GM12878 (cell line): ENCODE measurements around the gene HDDC3. TPM values are rescaled to one million over a fixed set of nuclear protein-coding genes. Genes with fewer than 3 reads are reported as not detected.

Source experiments
- ATAC-seq: fragments of 200-7000 bp; cut with Tn5 transposase; 3 replicates; pipeline ENCODE4 v1.9.1; 2020; ENCODE audit warnings: mild to moderate bottlenecking, moderate library complexity
- BruUV-seq: library from RNA; stranded (reverse); fragments of 400-500 nt; replicated peaks from 2 replicates; lab custom pipeline; 2021; lab: Mats Ljungman, UMichigan
- CTCF ChIA-PET: fragments of 300-600 bp; sonication (Branson Sonifier 250); formaldehyde crosslinking; extraction: SDS; loops from one replicate; lab custom pipeline; 2021; ENCODE audit warnings: inconsistent platforms; lab: Yijun Ruan, JAX
- POLR2A ChIA-PET: fragments of 350-600 bp; formaldehyde crosslinking; extraction: SDS; loops from one replicate; lab custom pipeline; 2021; ENCODE audit warnings: inconsistent platforms; lab: Charles Lee
- RAD21 ChIA-PET: fragments of 300-600 bp; sonication (Branson Sonifier 250); formaldehyde crosslinking; loops from one replicate; lab custom pipeline; 2023; ENCODE audit warnings: antibody characterized with exemption; ENCODE audit not compliant: unreplicated experiment; lab: Charles Lee
- SMC1A ChIA-PET: fragments of 300-600 bp; sonication (Branson Sonifier 250); formaldehyde crosslinking; loops from one replicate; lab custom pipeline; 2023; ENCODE audit not compliant: unreplicated experiment, uncharacterized antibody; lab: Charles Lee
- DNase-seq: peaks from one replicate; pipeline ENCODE4 v3.0.0-alpha.2; 2011; ENCODE audit warnings: low read depth, low spot score
- FAIRE-seq: peaks from 3 replicates; lab custom pipeline; 2011; peaks lifted over from hg19 to GRCh38; lab: Jason Lieb, UNC
- H2AFZ ChIP-seq: 2 replicates; pipeline ENCODE4 v1.6.0; 2011; ENCODE audit warnings: low read depth, low read length, control low read depth; ENCODE audit not compliant: control insufficient read depth
- H3K27ac ChIP-seq: 2 replicates; pipeline ENCODE4 v1.5.1; 2011; ENCODE audit warnings: control low read depth; ENCODE audit not compliant: control insufficient read depth, insufficient read depth
- H3K27me3 ChIP-seq, 2 experiments: replicated peaks in 1 of 2; 2 replicates each; pipeline versions ENCODE4 v1.6.0 to v1.6.1; 2011; ENCODE audit warnings: low read length in 1 of 2; ENCODE audit not compliant: control insufficient read depth in 2 of 2, insufficient read depth in 2 of 2
- H3K36me3 ChIP-seq, 2 experiments: 2 replicates each; pipeline ENCODE4 v1.5.1; 2011; ENCODE audit warnings: low read length in 1 of 2; ENCODE audit not compliant: control insufficient read depth in 2 of 2, insufficient read depth in 2 of 2
- H3K4me1 ChIP-seq: 2 replicates; pipeline ENCODE4 v1.6.1; 2011; ENCODE audit warnings: mild to moderate bottlenecking, low read length, moderate library complexity, mixed read lengths; ENCODE audit not compliant: control insufficient read depth, insufficient read depth
- H3K4me2 ChIP-seq: 2 replicates; pipeline ENCODE4 v1.6.0; 2011; ENCODE audit warnings: control low read depth; ENCODE audit not compliant: control insufficient read depth, insufficient read depth
- H3K4me3 ChIP-seq: fragments of 200-600 bp; sonication (generic); 2 replicates; pipeline ENCODE4 v1.5.1; 2016
- H3K79me2 ChIP-seq: 2 replicates; pipeline ENCODE4 v1.6.0; 2011; ENCODE audit warnings: low read length; ENCODE audit not compliant: control insufficient read depth, insufficient read depth
- H3K9ac ChIP-seq: 2 replicates; pipeline ENCODE4 v1.8.0; 2011; ENCODE audit warnings: low read length, control low read depth, mixed read lengths; ENCODE audit not compliant: control insufficient read depth, insufficient read depth
- H3K9me3 ChIP-seq: replicated peaks from 3 replicates; pipeline ENCODE4 v1.5.1; 2011; ENCODE audit warnings: mild to moderate bottlenecking, low read length; ENCODE audit not compliant: control insufficient read depth, insufficient read depth
- H4K20me1 ChIP-seq: 2 replicates; pipeline ENCODE4 v1.6.0; 2011; ENCODE audit not compliant: control insufficient read depth, insufficient read depth
- ESRRA ChIP-seq: IDR thresholded peaks from 2 replicates; pipeline ENCODE4 v1.6.1; 2012; ENCODE audit warnings: mild to moderate bottlenecking, low read length, improper control_type of control experiment
- FOXM1 ChIP-seq: IDR thresholded peaks from 2 replicates; pipeline ENCODE4 v1.6.1; 2012; ENCODE audit warnings: low read depth, mild to moderate bottlenecking, inconsistent platforms, low read length, moderate library complexity
- MYB ChIP-seq: fragments of 150-350 bp; IDR thresholded peaks from 2 replicates; pipeline ENCODE4 v1.6.1; 2014; ENCODE audit warnings: mild to moderate bottlenecking, low read depth, low read length, borderline replicate concordance
- PAX8 ChIP-seq: fragments of 450-650 bp; IDR thresholded peaks from 2 replicates; pipeline ENCODE4 v1.6.1; 2017; ENCODE audit warnings: mild to moderate bottlenecking, moderate library complexity
- PML ChIP-seq: IDR thresholded peaks from 2 replicates; pipeline ENCODE4 v1.6.1; 2012; ENCODE audit warnings: low read length, inconsistent platforms
- RCOR1 ChIP-seq: conservative IDR thresholded peaks from 2 replicates; pipeline ENCODE4 v1.6.1; 2012; ENCODE audit warnings: low read depth, low read length, improper control_type of control experiment
- RFX5 ChIP-seq: IDR thresholded peaks from 2 replicates; pipeline ENCODE4 v1.6.1; 2011; ENCODE audit warnings: low read depth, low read length, improper control_type of control experiment
- SP1 ChIP-seq: IDR thresholded peaks from one replicate; pipeline ENCODE4 v1.6.1; 2011; ENCODE audit warnings: low read depth, low read length
- ZZZ3 ChIP-seq: IDR thresholded peaks from 2 replicates; pipeline ENCODE4 v1.6.1; 2011; ENCODE audit warnings: low read depth; ENCODE audit not compliant: control insufficient read depth, insufficient read length
- WGBS: methylation state at CpG from one replicate; pipeline ENCODE4 v1.1.6; 2016; ENCODE audit warnings: low lambda C conversion rate; ENCODE audit not compliant: insufficient replicate concordance, insufficient coverage; ENCODE audit errors: missing lambda C conversion rate; 5-methylcytosine and 5-hydroxymethylcytosine counted together
- in situ Hi-C: fragments of 300-500 bp; cut with MboI; formaldehyde crosslinking; loops from 9 replicates; pipeline ENCODE4 v1.14.3; 2018; ENCODE audit warnings: mixed read lengths
- intact Hi-C: fragments of 100-400 bp; cut with micrococcal nuclease; formaldehyde crosslinking; loops from one replicate; pipeline ENCODE4 v1.14.2; 2022; ENCODE audit not compliant: unreplicated experiment
- polyA plus RNA-seq, 11 experiments: library from polyadenylated mRNA; depleted of rRNA in 4 of 11; unstranded in 6 of 11; stranded (reverse) in 5 of 11; fragments of >200 nt; fragmentation: Nextera tagmentation in 4 of 11; fragmentation: Illumina TruSeq in 1 of 11; extraction: Ambion mirVana in 4 of 11; extraction: Trizol in 1 of 11; gene quantifications; 1 replicate in 1 of 11; 2 replicates in 10 of 11; pipeline versions ENCODE4 v1.2.1 to v1.2.3, GENCODE V29; 2011 to 2016; ENCODE audit warnings: inconsistent platforms in 2 of 11, missing spikeins in 2 of 11, low read depth in 1 of 11
- total RNA-seq, 4 experiments: library from RNA; depleted of rRNA in 3 of 4; stranded (reverse); fragments of >200 nt in 3 of 4; fragmentation: Illumina TruSeq in 1 of 4; extraction: Trizol in 1 of 4; gene quantifications; 2 replicates each; pipeline versions ENCODE4 v1.2.1 to v1.2.3, GENCODE V29; 2013 to 2021
- TF ChIP-seq, protein P1 (sequence below): IDR thresholded peaks from 2 replicates; pipeline ENCODE4 v1.6.1; 2012; ENCODE audit warnings: low read depth, low read length, improper control_type of control experiment
- TF ChIP-seq, protein P2 (sequence below): IDR thresholded peaks from 2 replicates; pipeline ENCODE4 v1.6.1; 2012; ENCODE audit warnings: low read depth, low read length, improper control_type of control experiment
- TF ChIP-seq, protein P3 (sequence below): IDR thresholded peaks from 2 replicates; pipeline ENCODE4 v1.6.1; 2011; ENCODE audit warnings: mild to moderate bottlenecking, low read depth, low read length, moderate library complexity; ENCODE audit not compliant: insufficient replicate concordance
- TF ChIP-seq, protein P4 (sequence below): IDR thresholded peaks from 2 replicates; pipeline ENCODE4 v1.6.1; 2012; ENCODE audit warnings: improper control_type of control experiment, low read depth, low read length; ENCODE audit not compliant: insufficient replicate concordance

Gene HDDC3
- total and polyA plus RNA-seq, 10 of the 15 experiments (the other 5 are each of a cell fraction or from before 2014, with no cell fraction given), result 5.6 to 39.5 (median 23.0) TPM

DNA sequence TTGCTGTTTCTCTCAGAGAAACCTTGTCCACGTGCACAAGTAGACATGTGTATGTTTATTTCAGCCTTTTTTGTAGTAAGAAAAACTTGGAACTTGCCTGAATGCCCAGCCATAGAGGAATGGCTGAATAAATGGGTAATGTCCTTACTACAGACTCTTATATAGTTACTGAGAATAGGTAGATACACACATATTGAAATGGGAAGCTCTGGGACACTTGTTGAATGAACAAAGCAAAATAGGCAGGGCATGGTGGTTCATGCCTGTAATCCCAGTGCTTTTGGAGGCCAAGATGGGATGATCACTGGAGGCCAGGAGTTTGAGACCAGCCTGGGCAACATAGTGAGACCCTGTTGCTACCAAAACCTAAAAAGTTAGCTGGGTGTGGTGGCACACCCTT lies 4.5 kb upstream of the HDDC3 start:
- no peak for FAIRE-seq
- intact Hi-C loops, result loop anchor here (10.0 kb wide), 1 partner anchor 82 kb away; no protein-coding TSS in a partner anchor
- no peak overlapping the region for H3K9ac ChIP-seq
- peaks cover 4 to 16% of the 10 kb centered on the region in 2 experiments; a peak in 3 of 4 replicates for H3K36me3 ChIP-seq
- ChIA-PET SMC1A (interaction anchor here (1.7 to 9.2 kb wide), 2 partner anchors 36 to 43 kb away, joined by 4 to 225 read pairs; partner anchors contain the start of gene MAN2A2), CTCF (interaction anchor here (1.0 to 18.1 kb wide), 4 partner anchors 19 to 113 kb away, joined by 3 to 480 read pairs (median 39); partner anchors contain the start of genes MAN2A2 and RCCD1), RAD21 (interaction anchor here (0.8 to 4.3 kb wide), 3 partner anchors 18 to 458 kb away, joined by 3 to 16 read pairs (median 7); partner anchors contain the start of gene RCCD1), POLR2A (interaction anchor here (0.6 kb wide), 1 partner anchor 35 kb away, joined by 6 read pairs; no protein-coding TSS in a partner anchor)
- no TSS peak for BruUV-seq
- peaks cover 22% of the 10 kb centered on the region for H3K4me1 ChIP-seq
- no peaks in the 10 kb centered on the region for H3K27me3 ChIP-seq
- no peaks in the 10 kb centered on the region; the same call in 1 of the 2 replicates for H4K20me1 ChIP-seq
- in situ Hi-C loops, result no loop called here
- no peak overlapping the region for H3K4me3 ChIP-seq
- TF ChIP-seq, protein P1, sequence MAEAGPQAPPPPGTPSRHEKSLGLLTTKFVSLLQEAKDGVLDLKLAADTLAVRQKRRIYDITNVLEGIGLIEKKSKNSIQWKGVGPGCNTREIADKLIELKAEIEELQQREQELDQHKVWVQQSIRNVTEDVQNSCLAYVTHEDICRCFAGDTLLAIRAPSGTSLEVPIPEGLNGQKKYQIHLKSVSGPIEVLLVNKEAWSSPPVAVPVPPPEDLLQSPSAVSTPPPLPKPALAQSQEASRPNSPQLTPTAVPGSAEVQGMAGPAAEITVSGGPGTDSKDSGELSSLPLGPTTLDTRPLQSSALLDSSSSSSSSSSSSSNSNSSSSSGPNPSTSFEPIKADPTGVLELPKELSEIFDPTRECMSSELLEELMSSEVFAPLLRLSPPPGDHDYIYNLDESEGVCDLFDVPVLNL, result no peak
- TF ChIP-seq, protein P2, sequence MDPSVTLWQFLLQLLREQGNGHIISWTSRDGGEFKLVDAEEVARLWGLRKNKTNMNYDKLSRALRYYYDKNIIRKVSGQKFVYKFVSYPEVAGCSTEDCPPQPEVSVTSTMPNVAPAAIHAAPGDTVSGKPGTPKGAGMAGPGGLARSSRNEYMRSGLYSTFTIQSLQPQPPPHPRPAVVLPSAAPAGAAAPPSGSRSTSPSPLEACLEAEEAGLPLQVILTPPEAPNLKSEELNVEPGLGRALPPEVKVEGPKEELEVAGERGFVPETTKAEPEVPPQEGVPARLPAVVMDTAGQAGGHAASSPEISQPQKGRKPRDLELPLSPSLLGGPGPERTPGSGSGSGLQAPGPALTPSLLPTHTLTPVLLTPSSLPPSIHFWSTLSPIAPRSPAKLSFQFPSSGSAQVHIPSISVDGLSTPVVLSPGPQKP, result no peak
- TF ChIP-seq ESRRA (no peak), PAX8 (no peak), SP1 (no peak), FOXM1 (no peak), ZZZ3 (no peak), MYB (no peak), RCOR1 (no peak), PML (no peak), RFX5 (no peak)
- TF ChIP-seq, protein P3, sequence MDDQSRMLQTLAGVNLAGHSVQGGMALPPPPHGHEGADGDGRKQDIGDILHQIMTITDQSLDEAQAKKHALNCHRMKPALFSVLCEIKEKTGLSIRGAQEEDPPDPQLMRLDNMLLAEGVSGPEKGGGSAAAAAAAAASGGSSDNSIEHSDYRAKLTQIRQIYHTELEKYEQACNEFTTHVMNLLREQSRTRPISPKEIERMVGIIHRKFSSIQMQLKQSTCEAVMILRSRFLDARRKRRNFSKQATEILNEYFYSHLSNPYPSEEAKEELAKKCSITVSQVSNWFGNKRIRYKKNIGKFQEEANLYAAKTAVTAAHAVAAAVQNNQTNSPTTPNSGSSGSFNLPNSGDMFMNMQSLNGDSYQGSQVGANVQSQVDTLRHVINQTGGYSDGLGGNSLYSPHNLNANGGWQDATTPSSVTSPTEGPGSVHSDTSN, result no peak
- TF ChIP-seq, protein P4, sequence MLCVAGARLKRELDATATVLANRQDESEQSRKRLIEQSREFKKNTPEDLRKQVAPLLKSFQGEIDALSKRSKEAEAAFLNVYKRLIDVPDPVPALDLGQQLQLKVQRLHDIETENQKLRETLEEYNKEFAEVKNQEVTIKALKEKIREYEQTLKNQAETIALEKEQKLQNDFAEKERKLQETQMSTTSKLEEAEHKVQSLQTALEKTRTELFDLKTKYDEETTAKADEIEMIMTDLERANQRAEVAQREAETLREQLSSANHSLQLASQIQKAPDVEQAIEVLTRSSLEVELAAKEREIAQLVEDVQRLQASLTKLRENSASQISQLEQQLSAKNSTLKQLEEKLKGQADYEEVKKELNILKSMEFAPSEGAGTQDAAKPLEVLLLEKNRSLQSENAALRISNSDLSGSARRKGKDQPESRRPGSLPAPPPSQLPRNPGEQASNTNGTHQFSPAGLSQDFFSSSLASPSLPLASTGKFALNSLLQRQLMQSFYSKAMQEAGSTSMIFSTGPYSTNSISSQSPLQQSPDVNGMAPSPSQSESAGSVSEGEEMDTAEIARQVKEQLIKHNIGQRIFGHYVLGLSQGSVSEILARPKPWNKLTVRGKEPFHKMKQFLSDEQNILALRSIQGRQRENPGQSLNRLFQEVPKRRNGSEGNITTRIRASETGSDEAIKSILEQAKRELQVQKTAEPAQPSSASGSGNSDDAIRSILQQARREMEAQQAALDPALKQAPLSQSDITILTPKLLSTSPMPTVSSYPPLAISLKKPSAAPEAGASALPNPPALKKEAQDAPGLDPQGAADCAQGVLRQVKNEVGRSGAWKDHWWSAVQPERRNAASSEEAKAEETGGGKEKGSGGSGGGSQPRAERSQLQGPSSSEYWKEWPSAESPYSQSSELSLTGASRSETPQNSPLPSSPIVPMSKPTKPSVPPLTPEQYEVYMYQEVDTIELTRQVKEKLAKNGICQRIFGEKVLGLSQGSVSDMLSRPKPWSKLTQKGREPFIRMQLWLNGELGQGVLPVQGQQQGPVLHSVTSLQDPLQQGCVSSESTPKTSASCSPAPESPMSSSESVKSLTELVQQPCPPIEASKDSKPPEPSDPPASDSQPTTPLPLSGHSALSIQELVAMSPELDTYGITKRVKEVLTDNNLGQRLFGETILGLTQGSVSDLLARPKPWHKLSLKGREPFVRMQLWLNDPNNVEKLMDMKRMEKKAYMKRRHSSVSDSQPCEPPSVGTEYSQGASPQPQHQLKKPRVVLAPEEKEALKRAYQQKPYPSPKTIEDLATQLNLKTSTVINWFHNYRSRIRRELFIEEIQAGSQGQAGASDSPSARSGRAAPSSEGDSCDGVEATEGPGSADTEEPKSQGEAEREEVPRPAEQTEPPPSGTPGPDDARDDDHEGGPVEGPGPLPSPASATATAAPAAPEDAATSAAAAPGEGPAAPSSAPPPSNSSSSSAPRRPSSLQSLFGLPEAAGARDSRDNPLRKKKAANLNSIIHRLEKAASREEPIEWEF, result no peak
- H3K9me3 ChIP-seq, result no peaks in the 10 kb centered on the region
- peaks cover 15% of the 10 kb centered on the region for H3K79me2 ChIP-seq
- 0 out of 2 replicates have a peak overlapping the region, but pooled peaks have one; percentile 18 for H3K4me2 ChIP-seq
- WGBS, result 100% methylated on average over 1 of the region's 1 CpG
- no peak overlapping the region for H3K27ac ChIP-seq
- no peak overlapping the region for H2AFZ ChIP-seq
- ATAC-seq, result no peak
- no peak for DNase-seq
